SK-N-MC (cell line): ENCODE data around the gene PPME1.

ENCODE experiments used
- EZH2 ChIP-seq: fragments of 200-600 bp; sonication (generic); IDR thresholded peaks from one replicate; pipeline ENCODE4 v1.6.1; 2017; ENCODE audit warnings: antibody characterized with exemption
- POLR2AphosphoS5 ChIP-seq: IDR thresholded peaks from 2 replicates; pipeline ENCODE4 v1.6.1; 2012; ENCODE audit warnings: mild to moderate bottlenecking, low read depth, low read length, borderline replicate concordance

DNA sequence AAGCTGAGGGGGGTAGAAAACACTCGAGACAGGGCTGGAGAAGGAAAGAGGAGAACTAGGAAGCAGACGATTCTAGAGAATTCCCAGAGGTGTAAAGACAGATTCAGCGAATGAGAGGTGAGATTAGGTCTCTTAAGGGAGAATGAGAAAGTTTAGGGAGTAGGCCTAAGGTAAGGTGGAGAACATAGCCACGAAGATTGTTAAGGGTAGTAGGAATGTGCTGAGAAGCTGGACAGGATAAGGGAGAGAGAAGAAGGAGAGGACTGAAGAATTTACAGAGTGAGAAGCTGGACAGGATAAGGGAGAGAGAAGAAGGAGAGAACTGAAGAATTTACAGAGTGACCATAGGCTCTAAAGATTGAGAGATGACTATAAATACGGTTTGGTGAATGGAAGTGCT is 908 bp downstream of the PPME1 start:
- no peak for TF ChIP-seq EZH2
- TF ChIP-seq POLR2AphosphoS5 = no peak
